ENCODE results near the gene PPIP5K1. TPM values are rescaled to one million over a fixed set of nuclear protein-coding genes. Genes with fewer than 3 reads are reported as not detected.
"Not testable (repeated sequence)": the region's sequence is repeated elsewhere in the genome, so short reads cannot be mapped to it uniquely, and the experiment has no call there.

PPIP5K1 gene
- 13.8 and 35.5 TPM in 2 replicates for total RNA-seq

DNA sequence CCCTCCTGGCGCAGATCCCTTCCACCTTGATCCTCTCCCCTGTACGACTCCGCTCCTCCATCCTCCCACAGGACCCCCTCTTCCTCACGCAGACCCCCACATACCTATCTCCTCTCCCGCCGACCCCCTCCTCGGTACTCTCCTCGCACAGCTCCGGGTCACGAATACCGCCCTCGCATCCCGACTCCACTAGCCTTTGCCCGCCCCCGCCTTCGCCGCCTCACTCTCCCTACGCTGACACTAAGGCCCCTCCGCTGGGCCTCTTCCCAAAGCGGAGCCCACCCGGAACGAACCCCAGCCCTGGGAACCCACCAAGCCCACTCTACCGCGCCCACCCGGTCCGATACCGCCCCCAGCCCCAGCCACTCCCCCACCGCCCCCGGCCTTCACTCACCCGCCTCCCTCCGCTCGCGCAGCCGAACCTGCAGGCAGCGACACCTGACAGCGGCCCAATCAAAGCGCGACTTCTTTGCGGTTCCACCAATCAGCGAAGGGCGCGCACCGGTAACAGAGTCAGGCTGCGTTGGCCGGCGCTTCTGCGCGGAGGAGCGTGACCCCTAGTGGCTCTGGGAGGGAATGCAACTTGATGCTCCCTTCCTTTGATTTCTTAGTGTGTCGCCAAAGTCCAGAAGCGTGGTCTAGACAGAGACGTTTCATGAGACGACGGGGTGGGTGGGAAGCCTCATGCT, at the start of gene PPIP5K1:
PPIP5K1 (minus strand) TSS at position 431 of the 689 bp plus-strand sequence. CDS start 5,704 bp downstream, outside the sequence.
- not testable (repeated sequence) for DNase-seq (ENCODE audit: low read depth, low spot score)

DNA sequence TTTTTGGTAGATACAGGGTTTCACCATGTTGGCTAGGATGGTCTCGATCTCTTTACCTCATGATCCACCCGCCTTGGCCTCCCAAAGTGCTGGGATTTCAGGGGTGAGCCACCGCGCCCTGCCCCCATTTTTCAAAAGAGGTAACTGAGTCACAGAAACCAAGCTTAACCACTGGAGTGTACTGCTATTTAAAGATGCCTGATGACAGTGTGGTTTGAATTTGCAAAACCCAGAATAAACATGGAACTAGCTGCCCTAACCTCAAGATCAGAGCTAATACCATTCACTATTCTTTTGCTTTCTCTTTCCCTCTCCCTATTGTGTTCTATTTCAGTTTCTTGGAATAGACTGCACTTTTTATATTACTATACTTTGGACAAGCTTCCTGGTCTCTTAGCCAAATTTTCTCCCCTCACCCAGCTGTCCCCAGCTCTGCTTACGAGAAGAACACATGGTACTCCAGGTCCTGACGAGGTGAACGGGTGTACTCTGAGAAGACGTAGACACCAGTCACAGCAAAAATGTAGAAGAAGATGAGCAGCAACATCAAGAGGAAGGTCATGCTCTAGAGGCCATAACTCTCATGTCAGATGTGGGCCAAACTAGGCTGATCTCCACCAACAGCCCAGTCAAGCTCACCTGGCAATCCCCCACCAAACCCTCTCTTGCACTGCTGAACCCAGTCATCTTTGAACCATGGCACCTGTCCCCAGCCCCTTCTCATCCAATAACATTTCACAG, 48.6 kb upstream of the PPIP5K1 start:
- DNase-seq (ENCODE audit: low read depth, low spot score) = not testable (repeated sequence)

DNA sequence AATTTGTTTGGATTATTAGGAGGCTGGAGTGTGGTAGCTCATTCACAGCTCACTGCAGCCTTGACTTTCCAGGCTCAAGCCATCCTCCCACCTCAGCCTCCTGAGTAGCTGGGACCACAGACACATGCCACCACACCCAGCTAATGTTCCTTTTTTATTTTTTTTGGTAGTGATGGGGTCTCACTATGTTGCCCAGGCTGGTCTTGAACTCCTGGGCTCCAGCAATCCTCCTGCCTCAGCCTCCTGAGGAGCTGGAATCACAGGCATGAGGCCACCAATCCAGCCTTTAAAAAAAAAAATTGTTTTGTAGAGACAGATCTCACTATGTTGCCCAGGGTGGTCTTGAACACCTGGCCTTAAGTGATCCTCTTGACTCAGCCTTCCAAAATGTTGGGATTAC, 36.9 kb upstream of the PPIP5K1 start:
- DNase-seq (ENCODE audit: low read depth, low spot score) = not testable (repeated sequence)

DNA sequence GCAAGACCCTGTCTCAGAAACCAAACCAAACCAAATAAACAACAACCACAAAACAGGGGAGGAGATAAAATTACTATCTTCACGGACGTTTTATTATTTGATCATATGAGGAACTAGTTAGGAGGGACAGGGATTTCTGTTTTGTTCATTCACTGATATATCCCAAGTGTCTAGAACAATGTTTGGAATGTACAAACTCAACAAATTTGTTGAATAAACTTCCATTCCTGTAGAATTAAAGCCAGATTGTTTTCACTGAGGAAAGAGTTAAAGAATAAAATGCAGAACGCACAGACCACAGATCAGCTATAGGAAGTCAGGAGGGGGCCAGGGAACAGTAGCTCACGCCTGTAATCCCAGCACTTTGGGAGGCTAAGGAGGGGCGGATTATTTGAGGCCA, 35.1 kb upstream of the PPIP5K1 start:
- DNase-seq (ENCODE audit: low read depth, low spot score) = no peak

DNA sequence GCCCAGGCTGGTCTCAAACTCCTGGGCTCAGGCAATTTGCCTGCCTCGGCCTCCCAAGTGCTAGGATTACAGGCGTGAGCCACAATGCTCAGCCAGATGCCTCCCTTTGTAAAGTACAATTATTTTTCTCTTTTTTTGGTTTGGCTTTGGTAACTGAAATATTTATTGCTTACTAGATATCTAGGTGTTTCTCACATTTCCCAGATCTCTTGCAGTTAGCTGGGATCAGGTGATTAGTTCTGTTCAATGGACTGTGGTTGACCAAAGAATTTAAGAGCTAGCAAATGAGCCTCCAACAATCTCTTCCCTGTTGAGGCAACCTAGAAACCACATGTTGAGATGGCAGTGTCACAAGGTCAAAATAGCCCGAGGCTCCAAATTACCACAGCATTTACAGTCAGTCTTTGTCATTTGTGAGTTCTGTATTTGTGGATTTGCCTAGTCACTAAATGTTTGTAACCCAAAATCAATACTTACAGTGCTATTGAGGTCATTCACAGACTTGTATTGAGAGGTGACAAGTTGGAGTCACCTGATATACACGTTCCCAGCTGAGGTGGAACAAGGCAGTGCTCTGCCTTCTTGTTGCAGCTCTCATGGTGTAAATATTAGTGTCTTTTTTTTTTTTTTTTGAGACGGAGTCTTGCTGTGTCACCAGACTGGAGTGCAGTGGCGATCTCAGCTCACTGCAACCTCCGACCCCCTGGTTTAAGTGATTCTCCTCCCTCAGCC, 32.2 kb upstream of the PPIP5K1 start:
- DNase-seq (ENCODE audit: low read depth, low spot score) = not testable (repeated sequence)

DNA sequence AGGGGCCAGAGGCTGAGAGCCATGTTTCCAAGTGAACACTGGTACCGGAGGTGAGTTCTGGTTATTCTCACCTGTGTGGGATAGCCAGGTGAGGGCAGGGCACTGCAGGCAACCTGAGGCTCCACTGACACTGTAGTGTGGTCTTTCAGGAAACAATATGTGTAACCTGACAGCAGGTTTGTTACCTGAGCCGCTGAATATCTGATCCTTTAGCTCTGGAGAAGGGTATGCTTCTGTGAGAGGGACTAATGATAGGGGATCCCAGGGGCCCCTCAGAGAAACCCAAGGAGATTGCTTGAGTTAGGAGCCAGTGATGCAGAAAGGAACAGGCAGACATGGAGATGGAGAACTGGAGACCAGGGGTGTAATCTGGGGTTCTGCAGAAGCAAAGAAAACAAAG, 28.7 kb upstream of the PPIP5K1 start, which contains the start of gene STRC:
STRC (minus strand) TSS at position 101 of the 400 bp plus-strand sequence; CDS start at position 23, 78 bp downstream.
- not testable (repeated sequence) for DNase-seq (ENCODE audit: low read depth, low spot score)

DNA sequence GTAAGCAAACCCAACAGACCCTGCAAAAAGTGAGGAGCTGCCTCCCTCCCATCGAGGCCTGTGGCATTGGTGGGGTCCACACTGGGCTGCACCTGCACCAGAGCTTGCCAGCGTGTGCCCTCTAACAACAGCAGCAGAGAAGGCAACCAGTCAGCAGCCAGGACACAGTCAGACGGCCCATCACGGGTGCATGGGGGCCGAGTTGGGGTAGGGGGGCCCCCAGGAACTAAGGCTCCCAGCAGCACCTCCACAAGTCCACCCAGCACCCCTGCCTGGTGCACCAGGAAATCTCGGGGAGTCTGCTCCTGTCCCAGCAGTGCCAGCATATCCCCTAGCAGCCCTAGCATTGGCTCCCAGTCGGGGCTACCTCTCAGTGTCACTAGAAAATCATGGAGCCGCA, 27.7 kb upstream of the PPIP5K1 start:
- not testable (repeated sequence) for DNase-seq (ENCODE audit: low read depth, low spot score)

DNA sequence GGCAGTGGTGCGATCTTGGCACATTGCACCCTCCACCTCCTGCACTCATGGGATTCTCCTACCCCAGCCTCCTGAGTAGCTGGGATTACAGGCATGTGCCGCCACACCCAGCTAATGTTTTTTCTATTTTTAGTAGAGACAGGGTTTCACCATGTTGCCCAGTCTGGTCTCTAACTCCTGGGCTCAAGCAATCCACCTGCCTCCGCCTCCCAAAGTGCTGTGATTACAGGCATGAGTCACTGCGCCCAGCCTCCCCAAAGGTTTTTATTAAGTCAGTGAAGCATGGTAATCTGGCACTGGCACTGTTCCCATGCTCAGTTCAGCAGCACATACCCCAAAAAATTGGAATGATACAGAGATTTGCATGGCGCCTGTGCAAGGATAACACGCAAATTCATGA, 12.2 kb upstream of the PPIP5K1 start:
- DNase-seq (ENCODE audit: low read depth, low spot score) = not testable (repeated sequence)

DNA sequence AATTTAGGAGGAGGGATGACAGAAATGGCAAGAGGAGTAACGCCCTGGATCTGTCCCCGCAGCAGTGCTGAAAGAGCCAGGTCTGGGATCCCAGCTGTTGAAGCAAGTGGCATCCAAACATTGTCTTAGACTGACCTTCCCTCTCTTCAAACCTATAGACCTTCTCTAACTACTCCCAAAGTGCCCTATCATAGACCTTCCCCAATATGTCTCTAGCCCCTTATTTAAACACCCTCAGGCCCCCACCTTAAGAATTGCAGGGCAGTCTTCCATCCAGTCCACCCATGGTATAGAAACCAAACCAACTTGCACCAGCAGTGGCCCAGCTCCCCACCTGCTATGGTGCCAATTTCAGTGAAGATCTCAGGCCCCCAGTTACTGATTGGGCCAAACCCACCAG, 10.2 kb upstream of the PPIP5K1 start:
- DNase-seq (ENCODE audit: low read depth, low spot score) = not testable (repeated sequence)

DNA sequence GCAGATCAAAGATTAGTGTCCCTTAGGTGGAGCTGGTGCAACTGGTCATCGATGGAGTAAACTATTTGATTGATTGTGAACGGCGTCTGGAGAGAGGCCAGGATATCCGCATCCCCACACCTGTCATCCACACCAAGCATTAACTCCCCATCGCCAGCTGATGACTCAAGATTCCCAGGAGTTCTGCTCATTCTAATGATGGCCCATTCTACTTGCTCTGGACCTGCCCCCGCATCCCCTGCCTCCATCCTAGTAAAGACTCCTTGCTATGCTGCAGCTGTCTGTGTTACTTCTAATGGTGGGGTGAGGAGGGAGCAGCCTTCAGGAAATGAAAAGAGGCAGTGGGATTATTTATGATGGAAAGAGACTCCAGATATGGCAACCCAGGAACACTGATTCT, 9.1 kb upstream of the PPIP5K1 start:
- DNase-seq (ENCODE audit: low read depth, low spot score) = not testable (repeated sequence)

DNA sequence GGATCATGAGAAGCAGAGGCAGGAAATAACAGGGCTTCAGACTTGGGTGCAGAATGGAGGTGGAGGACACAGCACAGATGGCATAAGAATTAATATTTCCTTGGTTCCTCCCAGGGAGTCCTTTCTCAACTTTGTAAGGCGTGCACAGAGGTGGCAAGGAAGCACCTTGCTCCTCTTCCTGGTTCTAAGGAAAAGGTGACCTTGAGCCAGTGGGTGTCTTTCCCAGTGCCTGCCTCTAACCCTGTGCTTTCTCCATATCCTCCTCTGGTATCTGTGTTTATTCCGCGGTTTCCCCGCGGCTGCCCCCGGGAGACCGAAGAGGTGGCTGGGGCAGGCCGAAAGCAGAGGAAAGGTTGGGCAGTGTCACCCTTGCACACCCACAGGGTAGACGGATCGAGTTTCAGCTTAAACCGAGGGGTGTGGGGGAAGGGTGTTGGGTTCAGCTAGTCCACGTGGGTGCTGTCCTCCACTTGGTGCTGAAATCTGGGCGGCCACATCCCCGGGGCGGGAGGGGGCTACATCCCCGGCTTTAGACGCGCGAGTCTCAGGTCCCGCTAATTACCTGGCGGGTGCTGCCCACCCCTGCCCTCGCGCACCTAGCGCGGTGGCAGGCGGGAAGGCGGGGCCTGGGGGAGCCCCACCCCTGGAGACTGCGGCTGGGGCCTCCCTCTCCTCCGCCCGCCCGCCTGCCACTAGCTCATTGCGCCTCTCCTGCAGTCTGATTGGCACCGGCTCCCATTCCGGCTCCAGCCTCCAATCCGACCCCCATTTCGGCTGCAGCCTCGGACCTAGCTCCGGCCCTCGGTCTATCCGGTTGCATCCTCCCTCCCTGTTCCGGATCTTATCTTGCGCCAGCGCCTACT, 3.6 kb upstream of the PPIP5K1 start, which contains the start of gene CKMT1B:
CKMT1B (plus strand) TSS at position 700 of the 863 bp plus-strand sequence. CDS start 192 bp downstream, outside the sequence.
- not testable (repeated sequence) for DNase-seq (ENCODE audit: low read depth, low spot score)

DNA sequence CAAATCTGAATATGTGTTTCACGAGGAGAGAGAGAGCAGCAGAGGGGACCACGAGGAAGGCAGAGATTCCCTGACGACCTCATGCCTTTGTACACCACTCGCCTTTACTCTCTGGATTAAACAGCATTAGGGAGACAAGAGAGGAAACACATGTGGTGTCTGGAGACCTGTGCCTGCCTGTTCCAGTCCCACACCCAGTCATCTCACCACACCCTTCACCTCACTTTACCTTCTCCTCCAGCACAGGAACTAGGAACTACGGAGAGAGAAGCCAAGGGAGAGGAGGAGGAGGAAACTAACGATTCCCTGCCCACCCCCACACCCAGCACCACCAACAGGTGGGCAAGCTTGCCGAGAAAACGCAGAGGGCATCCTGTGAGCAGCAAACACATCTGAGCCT, 2.8 kb upstream of the PPIP5K1 start:
- DNase-seq (ENCODE audit: low read depth, low spot score) = not testable (repeated sequence)

DNA sequence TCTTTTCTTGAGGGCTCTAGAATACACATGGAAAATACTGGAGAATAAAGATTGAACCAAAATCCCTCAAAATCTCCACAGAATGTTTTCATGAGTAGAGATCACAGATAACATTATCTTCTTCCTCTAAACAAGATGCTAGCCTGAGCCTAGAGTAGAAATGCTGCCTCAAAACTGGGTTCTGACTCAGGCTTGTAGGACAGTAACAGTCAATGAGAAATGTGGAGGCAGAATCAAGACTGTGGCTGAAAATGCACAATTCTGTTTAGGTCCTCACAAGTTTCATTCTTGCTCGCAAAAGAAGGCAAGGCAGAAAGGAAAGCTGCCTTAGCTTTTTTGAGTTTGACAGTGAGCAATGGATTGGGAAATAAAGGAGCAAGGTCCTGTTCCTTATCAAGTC, 15.4 kb downstream of the PPIP5K1 start:
- DNase-seq (ENCODE audit: low read depth, low spot score) = not testable (repeated sequence)

DNA sequence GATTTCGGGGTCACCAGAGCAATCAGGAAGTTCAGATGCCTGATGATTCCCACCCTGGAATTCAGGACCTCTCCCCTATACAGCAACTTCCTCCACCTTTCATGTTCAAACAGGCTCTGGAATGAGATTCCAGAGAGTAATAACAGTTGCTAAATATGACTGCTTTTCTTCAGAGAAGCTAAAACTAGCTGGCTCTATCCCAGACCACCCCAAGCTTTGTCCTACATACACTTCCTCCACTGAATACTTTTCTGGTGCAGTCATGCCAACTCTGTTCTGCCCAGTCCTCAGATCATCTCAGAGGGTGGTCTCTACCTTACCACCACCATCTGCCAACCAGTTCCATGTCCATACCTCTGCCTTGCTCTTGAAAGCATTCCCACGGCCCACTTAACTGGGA, 23.4 kb downstream of the PPIP5K1 start:
- DNase-seq (ENCODE audit: low read depth, low spot score) = not testable (repeated sequence)

DNA sequence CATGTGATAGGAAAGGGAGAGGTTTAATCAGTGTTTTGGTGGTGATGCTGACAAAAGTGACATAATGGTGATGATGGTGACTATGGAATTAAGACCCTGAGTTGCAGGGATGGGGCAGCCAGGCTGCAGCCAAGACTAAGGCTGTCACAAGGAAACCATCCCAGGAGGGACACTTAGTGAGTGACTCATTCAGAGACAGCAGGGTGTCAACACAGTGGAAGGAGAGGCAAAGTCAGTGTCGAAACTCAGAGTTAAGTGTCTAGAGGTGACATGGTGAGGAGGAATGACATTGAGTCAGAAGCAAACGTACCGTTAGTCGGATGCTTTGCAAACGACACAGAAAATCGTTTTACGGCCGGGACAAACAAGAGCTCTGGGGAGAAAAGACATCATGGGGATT, 26.2 kb downstream of the PPIP5K1 start:
- not testable (repeated sequence) for DNase-seq (ENCODE audit: low read depth, low spot score)

DNA sequence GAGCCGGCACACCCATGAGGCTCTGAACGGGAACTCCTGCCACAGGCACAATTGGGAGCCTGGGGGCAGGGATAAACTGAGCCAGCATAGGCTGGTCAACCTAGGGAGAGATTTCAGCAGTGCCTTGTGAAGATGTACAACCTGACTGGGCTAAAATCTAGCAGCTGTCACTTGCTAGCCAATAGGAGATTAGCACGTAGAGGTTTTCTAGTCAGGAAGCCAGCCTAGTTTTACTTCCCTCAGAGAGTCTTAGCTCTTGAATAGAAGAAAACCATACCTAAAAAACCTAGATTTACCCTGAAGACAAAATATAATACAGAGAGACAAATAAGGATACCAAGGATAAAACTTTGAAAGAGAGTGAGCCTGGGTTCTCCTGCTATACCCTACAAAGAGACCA, 27.3 kb downstream of the PPIP5K1 start:
- DNase-seq (ENCODE audit: low read depth, low spot score) = not testable (repeated sequence)

DNA sequence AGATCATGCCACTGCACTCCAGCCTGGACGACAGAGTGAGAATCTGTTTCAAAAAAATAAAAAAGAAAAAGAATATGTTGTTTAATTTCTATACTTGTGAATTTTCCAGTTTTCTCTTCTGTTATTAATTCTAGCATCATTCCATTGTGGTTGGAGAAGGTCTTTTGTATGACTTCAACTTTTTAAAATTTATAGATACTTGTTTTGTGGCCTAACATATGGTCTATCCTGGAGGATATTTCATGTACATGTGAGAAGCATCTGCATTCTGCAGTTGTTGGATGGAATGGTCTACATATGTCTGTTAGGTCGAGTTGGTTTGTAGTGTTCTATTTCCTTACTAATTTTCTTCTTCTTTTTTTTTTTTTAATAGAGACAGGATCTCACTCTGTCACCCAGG, 37.0 kb downstream of the PPIP5K1 start:
- DNase-seq (ENCODE audit: low read depth, low spot score) = no peak

DNA sequence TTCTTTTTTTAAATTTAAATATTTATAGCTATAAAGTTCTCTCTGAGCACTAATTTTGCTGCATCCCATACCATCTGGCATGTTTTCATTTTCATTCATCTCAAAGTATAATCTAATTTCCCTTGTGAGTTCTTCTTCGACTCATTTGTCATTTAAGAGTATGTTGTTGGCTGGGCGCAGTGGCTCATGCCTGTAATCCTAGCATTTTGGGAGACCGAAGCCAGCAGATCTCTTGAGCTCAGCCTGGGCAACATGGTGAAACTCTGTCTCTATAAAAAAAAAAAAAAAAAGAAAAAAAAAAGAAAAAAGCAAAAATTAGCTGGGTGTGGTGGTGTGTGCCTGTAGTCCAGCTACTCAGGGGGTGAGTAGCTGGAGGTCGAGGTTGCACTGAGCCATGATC, 37.8 kb downstream of the PPIP5K1 start:
- no peak for DNase-seq (ENCODE audit: low read depth, low spot score)

DNA sequence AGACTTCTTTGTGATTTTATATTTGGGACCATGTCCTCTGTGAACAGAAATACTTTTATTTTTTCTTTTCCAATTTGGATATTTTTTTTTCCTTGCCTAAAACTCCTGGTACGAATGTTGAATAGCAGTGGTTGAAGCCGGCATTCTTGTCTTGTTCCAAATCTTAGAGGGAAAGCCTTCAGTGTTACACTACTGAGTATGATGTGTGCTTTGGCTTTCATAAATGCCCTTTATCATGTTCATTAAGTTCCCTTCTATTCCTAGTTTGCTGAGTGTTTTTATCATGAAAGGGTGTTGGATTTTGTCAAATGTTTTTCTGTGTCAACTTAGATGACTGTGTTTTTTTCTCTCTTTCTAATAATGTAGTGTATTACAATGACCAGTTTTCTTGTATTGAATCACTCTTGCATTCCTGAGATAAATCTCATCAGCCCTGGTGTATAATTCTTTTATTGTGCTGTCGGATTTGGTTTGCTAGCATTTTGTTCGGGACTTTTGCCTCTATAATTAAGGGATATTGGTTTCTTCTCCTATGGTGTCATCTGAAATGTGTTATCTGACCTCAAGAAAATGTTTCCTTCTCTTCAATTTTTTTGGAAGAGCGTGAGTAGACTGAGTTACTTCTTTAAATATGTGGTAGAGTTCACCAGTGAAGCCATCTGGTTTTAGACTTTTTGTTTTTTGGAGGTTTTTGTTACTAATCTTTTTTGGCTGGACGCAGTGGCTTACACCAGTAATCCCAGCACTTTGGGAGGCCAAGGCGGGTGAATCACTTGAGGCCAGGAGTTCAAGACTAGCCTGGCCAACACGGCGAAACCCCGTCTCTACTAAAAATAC, 39.3 kb downstream of the PPIP5K1 start:
- no peak for DNase-seq (ENCODE audit: low read depth, low spot score)

DNA sequence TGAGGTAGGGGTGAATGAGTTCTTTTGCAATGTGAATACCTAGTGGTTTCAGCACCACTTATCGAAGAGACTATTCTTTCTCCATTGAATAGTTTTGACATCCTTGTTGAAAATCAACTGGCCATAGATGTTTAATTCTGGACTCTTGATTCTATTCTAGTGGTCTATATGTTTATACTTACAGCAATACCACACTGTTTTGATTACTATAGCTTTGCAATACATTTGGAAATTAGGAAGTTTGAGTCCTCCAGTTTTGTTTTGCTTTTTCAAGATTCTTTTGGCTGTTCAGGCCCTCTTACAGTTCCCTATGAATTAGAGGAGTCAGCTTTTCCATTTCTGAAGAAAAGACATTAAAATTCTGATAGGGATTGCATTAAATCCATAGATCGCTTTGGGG, 42.5 kb downstream of the PPIP5K1 start:
- no peak for DNase-seq (ENCODE audit: low read depth, low spot score)
